ENCODE measurements around the gene NT5DC2.

GRCh38 chr3:52531860-52532516, 1.7 kb downstream of the NT5DC2 start:
- no peak for TF ChIP-seq TAF1 (IDR thresholded peaks at IDR 0.05; ENCODE audit: low read depth)
- TF ChIP-seq EP300 (IDR thresholded peaks at IDR 0.05; ENCODE audit: borderline replicate concordance), result no peak
- TF ChIP-seq TCF12 (IDR thresholded peaks at IDR 0.05; ENCODE audit: low read depth), result no peak
- no peak for TF ChIP-seq CREB1 (IDR thresholded peaks at IDR 0.05; ENCODE audit: low read depth)
- no peak for TF ChIP-seq NFIC (IDR thresholded peaks at IDR 0.05)
- TF ChIP-seq, protein P1, sequence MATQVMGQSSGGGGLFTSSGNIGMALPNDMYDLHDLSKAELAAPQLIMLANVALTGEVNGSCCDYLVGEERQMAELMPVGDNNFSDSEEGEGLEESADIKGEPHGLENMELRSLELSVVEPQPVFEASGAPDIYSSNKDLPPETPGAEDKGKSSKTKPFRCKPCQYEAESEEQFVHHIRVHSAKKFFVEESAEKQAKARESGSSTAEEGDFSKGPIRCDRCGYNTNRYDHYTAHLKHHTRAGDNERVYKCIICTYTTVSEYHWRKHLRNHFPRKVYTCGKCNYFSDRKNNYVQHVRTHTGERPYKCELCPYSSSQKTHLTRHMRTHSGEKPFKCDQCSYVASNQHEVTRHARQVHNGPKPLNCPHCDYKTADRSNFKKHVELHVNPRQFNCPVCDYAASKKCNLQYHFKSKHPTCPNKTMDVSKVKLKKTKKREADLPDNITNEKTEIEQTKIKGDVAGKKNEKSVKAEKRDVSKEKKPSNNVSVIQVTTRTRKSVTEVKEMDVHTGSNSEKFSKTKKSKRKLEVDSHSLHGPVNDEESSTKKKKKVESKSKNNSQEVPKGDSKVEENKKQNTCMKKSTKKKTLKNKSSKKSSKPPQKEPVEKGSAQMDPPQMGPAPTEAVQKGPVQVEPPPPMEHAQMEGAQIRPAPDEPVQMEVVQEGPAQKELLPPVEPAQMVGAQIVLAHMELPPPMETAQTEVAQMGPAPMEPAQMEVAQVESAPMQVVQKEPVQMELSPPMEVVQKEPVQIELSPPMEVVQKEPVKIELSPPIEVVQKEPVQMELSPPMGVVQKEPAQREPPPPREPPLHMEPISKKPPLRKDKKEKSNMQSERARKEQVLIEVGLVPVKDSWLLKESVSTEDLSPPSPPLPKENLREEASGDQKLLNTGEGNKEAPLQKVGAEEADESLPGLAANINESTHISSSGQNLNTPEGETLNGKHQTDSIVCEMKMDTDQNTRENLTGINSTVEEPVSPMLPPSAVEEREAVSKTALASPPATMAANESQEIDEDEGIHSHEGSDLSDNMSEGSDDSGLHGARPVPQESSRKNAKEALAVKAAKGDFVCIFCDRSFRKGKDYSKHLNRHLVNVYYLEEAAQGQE (IDR thresholded peaks at IDR 0.05; ENCODE audit: low read depth), result no peak
- no peak for TF ChIP-seq TEAD4 (IDR thresholded peaks at IDR 0.05)
- TF ChIP-seq, protein P2, sequence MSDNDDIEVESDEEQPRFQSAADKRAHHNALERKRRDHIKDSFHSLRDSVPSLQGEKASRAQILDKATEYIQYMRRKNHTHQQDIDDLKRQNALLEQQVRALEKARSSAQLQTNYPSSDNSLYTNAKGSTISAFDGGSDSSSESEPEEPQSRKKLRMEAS (IDR thresholded peaks at IDR 0.05), result no peak
- no peak for TF ChIP-seq CEBPB (IDR thresholded peaks at IDR 0.05)
- no peak for TF ChIP-seq RAD21 (IDR thresholded peaks at IDR 0.05; ENCODE audit: low read depth)

Data from Ishikawa (cell line).